Activated CD8-positive, alpha-beta memory T cell treated with anti-CD3 and anti-CD28 coated beads for 48 hours (primary cell): Measurements from ENCODE around the gene SMARCA2.

Experiments used
- DNase-seq, 3 experiments: peaks; one replicate each; pipeline ENCODE4 v3.0.0-alpha.2; 2020; ENCODE audit warnings: low read depth in 2 of 3, low spot score in 2 of 3

Gene SMARCA2

DNA sequence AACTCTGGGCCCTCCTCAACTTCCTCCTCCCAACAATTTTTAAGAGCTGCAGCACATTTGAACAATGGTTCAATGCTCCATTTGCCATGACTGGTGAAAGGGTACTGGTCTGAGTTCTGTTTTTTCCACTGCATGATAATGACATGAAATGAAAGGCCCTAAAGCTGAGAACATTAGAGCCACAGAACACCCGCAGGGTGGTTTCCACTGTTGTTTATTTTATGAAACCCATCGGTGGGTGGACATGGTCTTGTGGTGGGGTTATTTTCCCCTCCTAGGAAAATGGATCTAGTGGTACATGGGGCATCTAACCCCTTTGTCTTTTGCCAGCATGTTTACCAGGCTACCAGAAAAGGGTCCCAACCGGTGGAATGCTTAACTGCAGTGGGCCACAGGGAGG is 71.8 kb downstream of the SMARCA2 start:
- DNase-seq: no peak

DNA sequence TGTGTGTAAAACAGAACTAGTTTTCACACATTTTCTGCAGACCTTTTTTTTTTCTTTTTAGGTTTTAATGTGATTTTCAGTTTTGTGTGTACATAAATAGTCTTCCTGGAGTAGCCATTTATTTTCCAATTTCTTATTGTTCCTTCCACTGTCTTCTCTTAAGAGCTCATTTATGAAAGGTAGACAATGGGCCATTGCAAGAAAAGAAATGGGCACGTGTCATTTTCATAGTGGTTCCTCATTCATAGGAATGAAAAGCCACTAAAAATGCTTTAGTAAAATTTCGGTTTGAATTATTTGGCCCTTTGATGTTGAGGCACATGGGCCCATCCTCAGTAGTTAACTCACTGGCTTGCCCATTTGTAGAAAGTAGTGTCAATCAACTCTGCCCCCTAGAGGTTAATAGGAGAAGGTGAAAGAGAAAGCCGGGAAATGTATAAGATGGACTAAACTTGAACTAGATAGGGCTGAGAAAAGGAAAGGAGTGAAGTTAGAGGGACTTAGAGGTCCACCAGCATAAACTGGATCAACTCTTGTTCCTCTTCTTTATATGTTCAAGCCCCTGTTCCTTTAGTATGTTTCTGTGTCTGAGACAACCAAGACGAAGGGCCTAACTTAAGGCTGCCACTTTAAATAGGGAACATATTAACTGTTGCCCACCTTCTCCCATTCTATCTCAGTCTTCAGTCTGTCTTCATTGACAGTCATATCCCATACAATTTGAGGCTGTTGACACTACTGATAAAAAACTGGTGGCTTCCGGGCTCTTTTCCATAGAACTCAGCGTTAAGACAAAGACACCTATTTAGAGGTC is 72.6 kb downstream of the SMARCA2 start:
- no peak for DNase-seq

DNA sequence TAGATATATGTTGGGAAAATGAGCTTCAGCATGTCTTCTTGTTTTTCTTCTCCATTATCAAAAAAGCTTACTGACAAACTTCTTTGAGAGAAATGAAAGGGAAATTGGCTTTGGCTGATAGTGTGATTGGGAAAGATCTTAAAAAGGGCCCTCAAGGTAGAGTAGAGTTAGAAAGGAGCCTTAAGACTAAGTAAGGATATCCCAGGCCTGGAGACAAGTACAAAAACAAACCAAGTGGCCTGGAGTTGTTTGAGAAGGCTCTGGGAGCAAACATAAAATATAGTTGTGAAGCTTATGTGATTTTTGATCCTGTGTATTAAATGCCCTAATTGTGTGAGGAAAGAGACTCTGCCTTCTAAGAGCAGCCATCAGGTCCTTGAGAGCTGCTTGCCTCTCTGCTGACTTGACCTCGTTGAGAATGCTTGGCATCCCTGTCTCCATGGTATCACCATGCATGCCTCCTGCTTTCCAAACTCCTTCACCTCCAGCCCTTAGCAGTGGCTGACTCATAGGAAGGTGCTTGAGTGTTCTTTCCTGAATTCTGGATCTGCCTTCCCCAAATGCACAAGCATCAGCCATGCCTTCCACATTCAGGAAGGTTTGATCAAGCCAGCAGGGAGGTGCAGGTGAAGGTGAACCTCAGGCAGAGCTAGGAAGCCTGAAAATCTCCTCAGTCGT is 78.9 kb downstream of the SMARCA2 start:
- no peak for DNase-seq

DNA sequence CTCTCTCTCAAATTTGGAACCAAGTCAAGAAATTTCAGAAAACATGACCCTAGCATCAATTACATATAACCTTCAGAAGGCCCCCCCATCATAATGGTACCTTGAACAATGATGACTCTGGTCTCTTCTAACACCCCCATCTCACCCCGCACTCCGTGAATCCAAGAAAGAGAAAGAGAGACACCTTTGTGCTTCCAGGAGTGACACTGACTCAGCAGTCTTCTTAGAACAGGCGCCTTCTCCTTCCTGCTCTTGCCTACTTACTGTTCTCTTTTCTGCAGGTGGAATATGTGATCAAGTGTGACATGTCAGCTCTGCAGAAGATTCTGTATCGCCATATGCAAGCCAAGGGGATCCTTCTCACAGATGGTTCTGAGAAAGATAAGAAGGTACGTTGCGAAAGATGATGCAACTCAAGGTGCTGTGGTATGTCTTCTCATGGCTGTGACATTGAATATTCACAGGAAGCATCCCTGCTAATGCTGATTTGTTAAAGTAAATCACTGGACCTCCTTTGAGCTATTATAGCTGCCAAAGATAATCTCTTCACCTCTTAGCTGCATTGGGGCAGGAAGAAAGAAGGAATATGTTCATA is 81.3 kb downstream of the SMARCA2 start:
- DNase-seq: no peak

DNA sequence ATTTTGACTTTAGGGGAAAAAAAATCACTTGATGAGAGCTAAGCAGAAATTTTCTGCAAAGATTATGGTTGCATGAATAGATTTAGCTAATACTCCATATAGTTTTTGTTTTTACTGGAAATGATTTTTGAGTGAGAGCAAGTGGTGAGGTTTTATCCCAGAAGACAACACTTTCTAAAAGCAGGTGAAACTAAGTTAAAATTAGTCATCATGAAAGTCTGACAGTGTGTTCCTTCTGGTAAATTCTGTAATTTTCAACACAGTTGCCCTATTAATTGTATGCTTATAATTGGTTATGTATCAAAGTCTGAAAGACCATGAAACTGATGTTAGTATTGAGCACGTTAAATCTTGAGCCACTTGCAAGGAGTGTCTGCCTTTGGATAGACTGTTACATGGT is 91.5 kb downstream of the SMARCA2 start:
- DNase-seq: no peak

DNA sequence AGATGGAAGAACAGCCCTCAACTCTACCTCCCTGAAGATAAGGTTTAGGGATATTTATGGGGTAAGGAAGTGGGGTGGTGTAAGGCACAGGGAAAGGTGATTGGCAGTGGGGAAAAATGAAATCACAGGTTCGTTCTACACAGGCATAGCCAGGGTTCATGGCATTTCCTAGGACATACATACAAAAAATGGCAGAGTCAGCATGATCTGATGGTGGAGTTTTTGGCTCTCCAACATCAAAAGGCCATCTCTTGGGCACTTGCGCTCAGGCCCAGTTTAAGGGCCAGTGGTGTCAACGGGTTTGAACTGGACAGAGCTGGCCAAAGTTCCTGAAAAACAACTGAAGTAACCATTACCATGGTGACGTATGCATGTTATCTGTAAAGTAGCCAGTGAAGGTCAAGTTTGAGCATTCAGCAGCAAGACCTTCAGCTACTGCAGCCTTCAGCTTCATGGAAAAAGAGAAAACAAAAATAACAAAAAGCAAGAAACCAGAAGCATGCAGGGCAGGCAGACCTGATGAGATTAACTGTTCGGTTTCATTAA is 92.8 kb downstream of the SMARCA2 start:
- no peak for DNase-seq

DNA sequence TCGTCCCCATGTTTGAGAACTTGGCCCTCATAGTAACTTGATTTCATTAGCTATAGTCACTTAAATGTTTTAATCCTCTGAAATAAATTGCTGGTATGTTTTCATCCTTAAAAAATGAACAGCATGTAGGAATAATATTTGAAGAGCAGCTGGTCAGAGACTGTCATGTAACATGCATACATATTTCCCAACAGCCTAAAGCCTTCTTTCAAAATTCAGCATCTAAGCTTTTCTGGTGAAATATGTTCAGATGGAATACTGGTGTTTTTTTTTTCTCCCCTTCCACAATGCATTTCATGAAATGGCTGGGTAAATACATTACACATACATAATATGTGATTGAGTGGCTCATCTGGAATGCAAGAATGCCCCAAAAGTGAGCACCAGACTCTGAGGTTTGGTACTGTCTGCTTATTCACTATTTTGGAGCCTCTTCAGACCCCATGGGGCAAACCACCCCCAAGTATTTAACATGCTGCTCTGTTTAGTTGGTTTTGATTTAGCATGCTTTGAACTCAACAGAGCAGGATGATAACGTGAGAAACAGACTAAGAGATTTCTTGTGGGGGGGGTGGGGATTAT is 94.0 kb downstream of the SMARCA2 start:
- DNase-seq: no peak

DNA sequence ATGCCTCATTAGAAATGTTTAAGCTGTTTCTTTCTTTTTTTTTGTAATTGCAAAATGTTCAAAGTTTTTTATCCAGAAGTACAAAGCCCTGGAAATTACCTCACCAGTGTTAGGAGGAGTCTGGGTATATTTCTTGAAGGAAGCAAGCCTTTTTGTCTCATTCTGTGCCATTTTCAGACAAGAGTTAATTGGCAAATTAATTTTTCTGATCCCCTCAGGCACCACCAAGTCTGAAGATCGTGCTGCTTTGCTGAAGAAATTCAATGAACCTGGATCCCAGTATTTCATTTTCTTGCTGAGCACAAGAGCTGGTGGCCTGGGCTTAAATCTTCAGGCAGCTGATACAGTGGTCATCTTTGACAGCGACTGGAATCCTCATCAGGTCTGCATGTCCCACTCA is 94.9 kb downstream of the SMARCA2 start:
- DNase-seq: no peak

DNA sequence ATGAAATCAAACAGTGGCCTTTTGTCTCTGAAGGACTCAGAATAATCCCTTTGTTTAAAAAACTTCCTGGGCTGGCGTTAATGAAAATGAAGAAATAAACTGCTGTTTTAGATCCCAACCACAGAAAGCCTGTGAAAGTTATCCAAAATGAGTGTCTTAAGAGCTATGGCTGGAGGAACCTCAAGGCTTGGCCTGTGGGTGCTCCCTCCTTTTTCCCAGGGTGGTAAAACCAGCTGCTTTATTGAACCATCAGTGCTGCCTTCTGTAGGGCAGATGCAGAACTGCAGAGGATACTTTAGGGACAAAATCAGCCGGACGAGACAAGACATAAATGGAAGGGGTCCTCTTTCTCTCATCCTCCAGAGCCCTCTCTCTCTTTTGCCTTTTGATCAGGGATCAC is 100.9 kb downstream of the SMARCA2 start:
- no peak for DNase-seq

DNA sequence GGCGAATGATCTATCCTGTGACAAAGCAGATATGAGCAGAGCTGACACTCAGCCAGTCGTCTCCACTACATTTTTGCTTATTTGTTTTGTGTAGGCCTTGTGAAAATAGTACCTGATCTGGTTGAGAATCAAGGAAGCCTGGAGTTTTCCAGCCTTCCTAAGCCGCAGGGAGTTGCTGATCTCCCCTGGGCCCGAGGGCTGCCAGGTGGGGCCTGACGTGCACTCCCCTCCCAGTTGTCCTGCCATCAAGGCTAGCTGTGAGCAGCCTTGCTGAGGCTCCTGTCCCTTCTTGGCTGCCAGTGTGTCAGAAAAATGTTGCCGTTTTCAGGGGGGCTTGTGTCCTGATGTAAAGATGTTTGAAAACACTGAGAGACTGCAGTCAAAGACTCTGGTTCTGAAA is 102.4 kb downstream of the SMARCA2 start:
- DNase-seq: no peak

DNA sequence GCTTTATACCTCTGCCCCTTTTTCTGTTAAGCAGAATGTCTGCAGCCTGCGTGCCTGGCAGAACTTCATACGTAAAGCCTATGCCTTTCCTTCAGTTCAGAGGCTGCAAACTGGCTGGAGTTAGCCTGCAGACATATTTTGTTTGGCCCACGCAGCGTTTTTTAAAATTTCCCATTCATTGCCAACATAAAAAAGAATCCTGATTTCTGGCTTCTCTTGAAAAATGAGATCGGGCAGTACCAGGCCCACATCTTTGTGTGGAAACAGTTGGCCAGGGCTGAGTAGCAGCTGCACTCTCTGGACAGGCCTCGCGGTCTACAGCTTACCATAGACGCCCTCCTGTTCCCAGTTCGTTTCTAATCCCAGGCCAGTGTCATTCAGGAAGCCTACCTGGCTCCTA is 104.4 kb downstream of the SMARCA2 start:
- DNase-seq: no peak

DNA sequence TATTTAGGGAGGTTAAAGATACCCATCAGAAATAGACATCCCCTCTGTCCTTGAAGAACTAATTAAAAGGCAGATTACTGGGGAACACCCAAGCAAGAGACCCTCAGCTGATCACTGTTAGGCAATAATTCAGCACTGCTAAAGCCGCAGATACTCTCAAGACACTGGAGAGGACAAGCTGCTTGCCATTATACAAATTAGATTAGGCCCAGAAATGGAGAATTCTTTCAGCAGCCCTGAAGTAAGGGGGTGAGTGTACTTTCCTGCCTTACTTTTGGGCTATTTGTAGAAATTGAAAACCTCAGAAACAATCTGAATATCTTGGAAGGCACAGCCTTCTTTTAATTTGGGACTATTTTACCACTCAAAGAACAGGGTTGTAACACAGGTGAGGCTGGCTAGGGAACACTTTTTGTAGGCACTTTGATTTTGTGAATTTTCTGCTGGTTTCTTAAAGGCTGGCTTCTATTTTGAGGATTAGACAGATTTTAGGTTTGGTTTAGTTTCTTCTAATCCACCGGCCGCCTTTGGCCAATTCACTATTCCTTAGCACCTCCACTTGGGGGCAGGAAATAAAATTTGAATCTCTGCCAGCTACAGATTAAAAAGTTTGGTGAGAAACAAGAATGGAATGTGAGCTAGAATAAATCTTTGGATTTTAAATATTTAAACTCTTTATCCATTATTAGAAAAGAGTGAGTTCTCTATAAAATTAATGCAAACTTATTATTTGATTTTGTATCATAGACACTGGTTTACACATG is 106.0 kb downstream of the SMARCA2 start:
- no peak for DNase-seq

DNA sequence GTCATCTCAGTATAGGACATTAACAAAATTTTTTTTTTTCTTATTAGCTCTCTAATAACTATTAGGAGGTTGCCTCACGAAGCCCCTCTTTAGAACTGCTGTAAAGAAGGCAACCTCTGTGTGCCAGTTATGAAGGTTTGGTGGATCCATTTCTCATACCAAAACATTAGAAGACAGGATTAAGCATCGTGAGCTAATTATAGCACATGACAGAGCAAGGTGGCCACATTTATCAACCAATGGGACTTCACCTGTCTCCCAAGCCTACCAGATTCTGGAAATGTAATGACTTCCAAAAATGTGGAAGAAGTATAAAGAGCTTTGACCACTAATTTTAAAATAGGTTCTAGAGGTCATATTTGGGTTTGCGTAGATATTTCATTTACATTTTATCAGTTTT is 107.2 kb downstream of the SMARCA2 start:
- no peak for DNase-seq

DNA sequence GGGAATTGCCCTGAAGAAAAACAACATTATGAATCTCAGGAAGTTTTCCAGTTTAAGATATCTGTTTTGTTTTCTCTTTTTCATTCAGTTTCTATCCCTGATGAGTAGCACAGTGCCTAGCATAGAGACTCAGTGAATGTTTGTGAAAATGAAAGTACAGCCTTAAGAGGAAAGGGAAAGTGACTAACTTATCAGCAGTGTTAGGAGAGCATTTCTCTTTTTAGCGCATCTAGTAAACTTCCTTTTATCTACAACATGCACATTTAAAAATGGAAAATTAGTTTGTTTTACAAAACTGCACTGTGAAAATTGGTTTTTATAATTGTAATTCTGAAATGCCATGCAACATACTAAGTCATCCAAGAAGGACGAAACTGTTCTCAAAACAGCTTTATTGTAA is 110.8 kb downstream of the SMARCA2 start:
- DNase-seq: no peak

DNA sequence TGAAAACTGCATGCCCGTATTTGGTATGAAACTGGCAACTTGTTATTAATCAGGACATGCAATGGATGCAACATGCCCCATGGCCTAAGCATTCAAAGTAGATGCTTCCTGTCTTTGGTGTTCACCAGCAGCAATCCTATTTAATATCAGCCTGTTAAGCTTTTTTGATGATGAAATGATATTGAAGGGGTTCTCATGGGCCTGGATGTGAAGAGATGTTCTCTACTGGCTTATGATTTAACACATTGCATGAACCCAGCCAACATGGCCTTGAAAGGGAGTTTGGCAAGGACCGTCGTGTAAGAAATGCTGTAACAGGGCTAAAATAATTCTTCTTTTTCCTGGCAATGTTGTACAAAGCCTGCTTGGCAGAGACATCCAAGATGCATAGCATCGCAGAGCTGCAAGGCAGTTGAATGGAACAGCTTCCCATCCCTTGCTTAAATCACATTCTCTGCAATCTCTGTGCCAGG is 111.2 kb downstream of the SMARCA2 start:
- no peak for DNase-seq

DNA sequence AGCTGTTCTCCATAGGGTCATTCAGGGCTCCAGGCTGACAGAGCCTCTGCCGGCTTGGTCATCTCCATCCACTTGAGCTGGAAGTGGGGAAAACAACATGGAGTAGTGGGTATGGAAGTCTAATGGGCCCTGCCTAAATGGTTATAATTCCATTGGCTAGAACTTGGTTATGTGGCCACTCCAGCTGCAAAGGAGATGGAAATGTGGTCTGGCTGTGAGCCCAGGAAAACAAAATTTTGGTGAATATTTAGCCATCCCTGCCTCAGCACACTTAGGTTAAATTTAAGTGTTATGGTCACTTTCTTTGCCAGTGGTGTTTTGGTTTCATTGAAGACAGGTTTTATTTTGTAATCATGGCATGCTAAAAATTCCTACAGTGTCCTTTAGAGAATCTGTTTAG is 112.3 kb downstream of the SMARCA2 start:
- DNase-seq: no peak

DNA sequence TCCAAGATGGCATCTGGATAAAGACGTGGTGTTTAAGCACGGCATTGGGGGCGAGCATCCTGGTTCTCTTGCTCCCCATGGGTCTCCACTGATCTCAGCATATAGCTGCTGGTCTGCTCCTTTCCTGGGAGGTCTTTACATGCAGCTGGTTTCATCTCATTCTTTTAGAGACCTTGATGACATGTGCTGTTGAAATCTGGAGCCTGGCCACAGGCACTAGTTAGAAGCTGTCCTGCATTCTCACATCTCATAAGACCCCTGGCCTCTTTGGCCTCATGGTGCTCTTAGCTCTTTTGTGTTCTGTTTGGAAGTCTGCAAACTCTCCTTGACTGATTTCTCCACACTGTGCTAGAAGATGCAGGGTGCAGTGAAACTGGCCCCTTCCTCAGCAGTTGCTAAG is 113.0 kb downstream of the SMARCA2 start:
- DNase-seq: no peak

DNA sequence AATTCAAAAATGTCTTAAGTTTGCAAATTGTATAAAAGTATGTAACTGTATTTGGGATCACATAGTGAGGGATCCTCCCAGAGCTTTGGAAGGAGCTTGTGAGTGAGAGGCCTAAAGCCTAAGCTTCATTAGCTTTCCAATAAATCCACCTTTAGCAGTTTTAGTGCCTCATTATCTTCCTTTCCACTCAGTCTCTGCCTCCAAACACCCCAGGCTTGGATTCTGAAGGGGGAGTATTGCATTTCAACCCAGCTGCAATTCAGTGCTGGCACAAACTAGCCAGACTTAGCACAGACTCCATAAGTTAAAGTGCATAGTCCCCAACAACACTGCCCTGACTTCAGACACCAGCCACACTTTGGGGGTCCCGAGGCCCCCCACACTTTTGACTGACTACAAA is 113.5 kb downstream of the SMARCA2 start:
- DNase-seq: no peak

DNA sequence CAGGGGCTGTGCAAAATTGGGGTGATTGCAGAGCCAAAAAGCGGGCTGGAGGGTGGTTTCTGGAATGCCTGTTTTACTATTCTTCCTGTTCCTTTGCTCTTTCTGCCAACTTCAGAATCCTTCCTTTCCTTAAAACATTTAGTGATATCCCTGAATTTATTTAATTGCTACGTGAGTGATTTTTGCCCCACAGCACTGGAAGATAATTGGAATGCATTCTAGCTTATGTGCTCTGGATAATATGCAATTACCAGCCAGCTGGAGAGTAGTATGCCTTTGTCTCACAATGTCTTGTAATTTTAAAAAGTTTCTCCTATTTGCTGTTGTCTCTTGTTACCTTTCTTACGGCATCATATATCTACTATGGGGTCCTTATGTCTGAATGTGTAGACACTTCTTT is 115.8 kb downstream of the SMARCA2 start:
- DNase-seq: no peak

DNA sequence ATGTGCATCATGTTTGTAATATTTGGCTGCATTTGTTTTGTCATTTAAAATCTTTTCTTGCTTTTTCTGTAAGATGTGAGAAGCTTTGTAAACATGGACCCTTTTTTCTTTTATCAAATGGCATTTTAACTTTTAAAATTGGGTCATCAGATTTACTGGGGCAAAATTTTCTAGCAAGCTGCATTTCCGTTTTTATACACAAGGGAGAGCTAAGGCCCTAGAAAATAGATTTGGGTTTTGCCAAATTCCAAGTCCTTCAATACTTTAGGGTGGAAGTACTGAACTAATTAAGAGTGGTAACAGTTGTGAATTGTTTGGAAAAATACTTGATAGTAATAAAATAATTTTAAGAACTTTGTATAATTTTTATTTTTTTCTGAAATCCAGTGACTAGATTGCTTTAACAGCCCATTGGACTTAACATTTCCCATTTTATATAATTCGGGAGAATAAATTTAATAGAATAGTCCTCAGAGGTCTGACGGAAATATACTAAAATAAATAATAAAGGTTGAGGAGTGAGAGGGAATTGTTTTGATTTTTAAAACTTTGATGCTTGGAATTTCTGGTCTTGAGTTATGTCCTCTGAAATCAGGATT is 117.4 kb downstream of the SMARCA2 start:
- no peak for DNase-seq

DNA sequence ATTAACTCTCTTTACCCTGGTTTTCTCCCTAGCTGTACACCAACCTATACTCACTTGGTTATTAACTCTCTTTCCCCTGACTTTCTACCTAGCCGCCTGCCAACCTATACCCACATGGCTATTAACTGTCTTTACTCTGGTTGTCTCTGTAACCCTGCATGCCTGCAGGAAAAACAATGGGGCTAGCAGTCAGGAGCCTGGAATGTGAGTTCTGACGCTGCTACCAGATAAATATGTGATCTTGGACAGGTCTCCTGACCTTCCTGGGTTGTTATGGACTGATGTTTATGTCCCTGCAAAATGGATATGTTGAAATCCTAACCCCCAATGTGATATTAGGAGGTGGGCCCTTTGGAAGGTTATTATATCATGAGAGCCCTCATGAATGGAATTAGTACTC is 119.2 kb downstream of the SMARCA2 start:
- no peak for DNase-seq
